BJ (cell line): ENCODE results near the gene RIMBP3C. TPM values are rescaled to one million over a fixed set of nuclear protein-coding genes. Genes with fewer than 3 reads are reported as not detected.
"Not testable (repeated sequence)": the region's sequence is repeated elsewhere in the genome, so short reads cannot be mapped to it uniquely, and the experiment has no call there.

Experiments used
- CTCF ChIA-PET: fragments of 350-600 bp; formaldehyde crosslinking; extraction: SDS; loops from one replicate; lab custom pipeline; 2021; ENCODE audit warnings: antibody characterized with exemption, inconsistent platforms; lab: Yijun Ruan, JAX
- POLR2A ChIA-PET: fragments of 300-600 bp; sonication (Branson Sonifier 250); formaldehyde crosslinking; extraction: SDS; loops from one replicate; lab custom pipeline; 2021; ENCODE audit warnings: antibody characterized with exemption; lab: Charles Lee
- DNase-seq: peaks from one replicate; pipeline ENCODE4 v3.0.0-alpha.2; 2011; ENCODE audit warnings: low read depth
- H3K27me3 ChIP-seq: 2 replicates; pipeline ENCODE4 v1.6.0; 2011; ENCODE audit warnings: low read length; ENCODE audit not compliant: control insufficient read depth, insufficient read depth
- H3K36me3 ChIP-seq: 2 replicates; pipeline ENCODE4 v1.5.1; 2011; ENCODE audit warnings: low read length; ENCODE audit not compliant: control insufficient read depth, insufficient read depth
- H3K4me3 ChIP-seq: 2 replicates; pipeline ENCODE4 v1.5.1; 2011; ENCODE audit warnings: low read depth, mild to moderate bottlenecking, control low read depth, low read length
- polyA minus RNA-seq: library from RNA; depleted of rRNA, polyadenylated mRNA; stranded (reverse); fragments of >200 nt; gene quantifications from 2 replicates; pipeline ENCODE4 v1.2.3, GENCODE V29; 2011; rRNA and poly(A)+ RNA removed
- polyA plus RNA-seq: library from polyadenylated mRNA; depleted of rRNA; stranded (reverse); fragments of >200 nt; gene quantifications from 2 replicates; pipeline ENCODE4 v1.2.3, GENCODE V29; 2011; rRNA removed
- TF ChIP-seq, protein P1 (sequence below): IDR thresholded peaks from 2 replicates; pipeline ENCODE4 v1.5.1; 2011; ENCODE audit warnings: low read depth, mild to moderate bottlenecking, control low read depth, inconsistent platforms, low read length, moderate library complexity; ENCODE audit not compliant: insufficient read depth

RIMBP3C gene, protein sequence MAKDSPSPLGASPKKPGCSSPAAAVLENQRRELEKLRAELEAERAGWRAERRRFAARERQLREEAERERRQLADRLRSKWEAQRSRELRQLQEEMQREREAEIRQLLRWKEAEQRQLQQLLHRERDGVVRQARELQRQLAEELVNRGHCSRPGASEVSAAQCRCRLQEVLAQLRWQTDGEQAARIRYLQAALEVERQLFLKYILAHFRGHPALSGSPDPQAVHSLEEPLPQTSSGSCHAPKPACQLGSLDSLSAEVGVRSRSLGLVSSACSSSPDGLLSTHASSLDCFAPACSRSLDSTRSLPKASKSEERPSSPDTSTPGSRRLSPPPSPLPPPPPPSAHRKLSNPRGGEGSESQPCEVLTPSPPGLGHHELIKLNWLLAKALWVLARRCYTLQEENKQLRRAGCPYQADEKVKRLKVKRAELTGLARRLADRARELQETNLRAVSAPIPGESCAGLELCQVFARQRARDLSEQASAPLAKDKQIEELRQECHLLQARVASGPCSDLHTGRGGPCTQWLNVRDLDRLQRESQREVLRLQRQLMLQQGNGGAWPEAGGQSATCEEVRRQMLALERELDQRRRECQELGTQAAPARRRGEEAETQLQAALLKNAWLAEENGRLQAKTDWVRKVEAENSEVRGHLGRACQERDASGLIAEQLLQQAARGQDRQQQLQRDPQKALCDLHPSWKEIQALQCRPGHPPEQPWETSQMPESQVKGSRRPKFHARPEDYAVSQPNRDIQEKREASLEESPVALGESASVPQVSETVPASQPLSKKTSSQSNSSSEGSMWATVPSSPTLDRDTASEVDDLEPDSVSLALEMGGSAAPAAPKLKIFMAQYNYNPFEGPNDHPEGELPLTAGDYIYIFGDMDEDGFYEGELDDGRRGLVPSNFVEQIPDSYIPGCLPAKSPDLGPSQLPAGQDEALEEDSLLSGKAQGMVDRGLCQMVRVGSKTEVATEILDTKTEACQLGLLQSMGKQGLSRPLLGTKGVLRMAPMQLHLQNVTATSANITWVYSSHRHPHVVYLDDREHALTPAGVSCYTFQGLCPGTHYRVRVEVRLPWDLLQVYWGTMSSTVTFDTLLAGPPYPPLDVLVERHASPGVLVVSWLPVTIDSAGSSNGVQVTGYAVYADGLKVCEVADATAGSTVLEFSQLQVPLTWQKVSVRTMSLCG (N-terminal part only)
- polyA plus RNA-seq = 0.06 and 0.11 TPM in 2 replicates
- 0.15 and 0.28 TPM in 2 replicates for polyA minus RNA-seq

DNA sequence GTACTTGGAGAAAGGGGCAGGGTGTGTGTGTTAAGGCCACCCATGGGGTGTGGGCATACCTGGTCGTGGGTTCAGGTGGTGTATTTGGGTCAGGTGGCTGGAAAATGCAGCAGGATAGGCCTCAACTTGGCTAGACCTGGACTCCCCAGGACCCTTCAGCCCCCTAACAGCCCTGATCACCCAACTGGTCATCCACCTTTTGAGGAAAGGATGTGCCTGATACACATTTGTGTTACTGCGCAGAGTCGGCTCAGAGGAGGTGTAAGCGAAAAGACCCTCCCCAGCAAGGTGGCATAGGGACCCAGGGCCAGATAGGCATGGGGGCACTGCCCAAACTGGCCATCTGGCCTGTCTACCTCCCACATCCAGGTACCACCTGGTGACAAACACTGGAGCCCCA lies at the start of gene RIMBP3C:
RIMBP3C (minus strand) TSS at position 101 of the 400 bp plus-strand sequence. CDS start 485 bp downstream, outside the sequence.
- H3K27me3 ChIP-seq, POLR2A ChIA-PET, H3K36me3 ChIP-seq, DNase-seq, CTCF ChIA-PET, H3K4me3 ChIP-seq: not testable (repeated sequence)

DNA sequence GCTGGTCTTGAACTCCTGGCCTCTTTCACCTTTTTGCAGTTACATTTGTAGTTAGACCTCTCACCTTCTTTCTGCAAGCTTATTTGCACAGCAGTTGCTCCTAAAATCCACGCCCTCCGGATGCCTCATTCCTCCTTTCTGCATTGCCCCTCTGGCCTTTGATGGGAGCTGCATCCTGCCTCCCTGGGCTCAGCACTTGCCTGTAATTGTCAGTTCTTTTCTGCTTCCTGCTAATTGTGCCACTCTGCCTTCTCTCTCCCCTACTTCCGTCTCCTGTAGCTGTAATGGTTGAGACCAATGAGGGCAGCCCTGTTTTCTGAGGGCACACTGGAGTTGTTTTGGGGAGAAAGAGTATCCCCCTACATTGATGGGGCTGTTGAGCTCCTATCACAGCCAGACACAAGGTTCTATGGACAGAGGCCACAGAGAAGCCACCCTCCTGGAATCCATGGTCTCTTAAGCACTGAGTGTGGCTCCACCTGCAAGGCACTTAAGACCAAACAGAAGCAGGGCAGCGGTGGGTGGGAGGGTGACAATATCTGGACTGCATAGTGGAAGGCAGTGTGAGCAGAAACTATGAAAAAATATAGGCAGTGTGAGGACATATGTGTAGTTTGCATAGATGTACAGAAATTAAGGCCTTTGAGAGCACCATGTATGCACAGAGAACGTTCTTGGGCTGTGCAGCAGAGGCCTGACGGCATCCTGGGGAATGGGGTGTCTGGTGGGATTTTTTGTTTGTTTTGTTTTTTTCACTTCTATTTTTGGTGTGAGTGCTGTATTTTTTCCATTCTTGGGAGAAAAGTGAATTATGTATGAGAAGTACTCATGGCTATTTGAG lies 48.0 kb upstream of the RIMBP3C start:
- H3K27me3 ChIP-seq = no peaks in the 10 kb centered on the region
- ChIA-PET POLR2A (no interaction called here), CTCF (interaction anchor here (1.2 kb wide), 1 partner anchor 25 kb away, joined by 3 read pairs; no protein-coding TSS in a partner anchor)
- no peak overlapping the region for H3K4me3 ChIP-seq
- TF ChIP-seq, protein P1, sequence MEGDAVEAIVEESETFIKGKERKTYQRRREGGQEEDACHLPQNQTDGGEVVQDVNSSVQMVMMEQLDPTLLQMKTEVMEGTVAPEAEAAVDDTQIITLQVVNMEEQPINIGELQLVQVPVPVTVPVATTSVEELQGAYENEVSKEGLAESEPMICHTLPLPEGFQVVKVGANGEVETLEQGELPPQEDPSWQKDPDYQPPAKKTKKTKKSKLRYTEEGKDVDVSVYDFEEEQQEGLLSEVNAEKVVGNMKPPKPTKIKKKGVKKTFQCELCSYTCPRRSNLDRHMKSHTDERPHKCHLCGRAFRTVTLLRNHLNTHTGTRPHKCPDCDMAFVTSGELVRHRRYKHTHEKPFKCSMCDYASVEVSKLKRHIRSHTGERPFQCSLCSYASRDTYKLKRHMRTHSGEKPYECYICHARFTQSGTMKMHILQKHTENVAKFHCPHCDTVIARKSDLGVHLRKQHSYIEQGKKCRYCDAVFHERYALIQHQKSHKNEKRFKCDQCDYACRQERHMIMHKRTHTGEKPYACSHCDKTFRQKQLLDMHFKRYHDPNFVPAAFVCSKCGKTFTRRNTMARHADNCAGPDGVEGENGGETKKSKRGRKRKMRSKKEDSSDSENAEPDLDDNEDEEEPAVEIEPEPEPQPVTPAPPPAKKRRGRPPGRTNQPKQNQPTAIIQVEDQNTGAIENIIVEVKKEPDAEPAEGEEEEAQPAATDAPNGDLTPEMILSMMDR = no peak
- DNase-seq = no peak
- peaks cover 10% of the 10 kb centered on the region for H3K36me3 ChIP-seq

DNA sequence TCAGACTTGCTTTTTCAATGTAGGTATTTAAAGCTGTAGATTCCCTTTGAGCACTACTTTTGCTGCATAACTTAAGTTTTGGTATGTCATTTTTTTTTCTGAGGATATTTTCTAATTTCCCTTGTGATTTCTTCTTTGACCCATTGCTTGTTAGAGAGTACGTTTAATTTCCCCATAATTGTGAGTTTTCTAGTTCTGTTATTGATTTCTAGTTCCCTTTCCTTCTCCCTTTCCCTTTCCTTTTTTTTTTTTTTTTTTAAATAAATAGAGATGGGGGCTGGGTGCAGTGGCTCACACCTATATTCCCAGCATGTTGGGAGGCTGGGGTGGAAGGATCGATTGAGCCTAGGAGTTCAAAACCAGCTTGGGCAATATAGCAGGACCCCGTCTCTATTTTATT lies 47.0 kb upstream of the RIMBP3C start:
- no peak for DNase-seq
- CTCF ChIA-PET = interaction anchor here (1.1 to 1.2 kb wide), 3 partner anchors 10 to 31 kb away, joined by 3 read pairs; no protein-coding TSS in a partner anchor
- POLR2A ChIA-PET = no interaction called here
- Histone ChIP-seq H3K4me3 (no peak overlapping the region), H3K27me3 (no peaks in the 10 kb centered on the region), H3K36me3 (peaks cover 18% of the 10 kb centered on the region)
- TF ChIP-seq, protein P1 = no peak

DNA sequence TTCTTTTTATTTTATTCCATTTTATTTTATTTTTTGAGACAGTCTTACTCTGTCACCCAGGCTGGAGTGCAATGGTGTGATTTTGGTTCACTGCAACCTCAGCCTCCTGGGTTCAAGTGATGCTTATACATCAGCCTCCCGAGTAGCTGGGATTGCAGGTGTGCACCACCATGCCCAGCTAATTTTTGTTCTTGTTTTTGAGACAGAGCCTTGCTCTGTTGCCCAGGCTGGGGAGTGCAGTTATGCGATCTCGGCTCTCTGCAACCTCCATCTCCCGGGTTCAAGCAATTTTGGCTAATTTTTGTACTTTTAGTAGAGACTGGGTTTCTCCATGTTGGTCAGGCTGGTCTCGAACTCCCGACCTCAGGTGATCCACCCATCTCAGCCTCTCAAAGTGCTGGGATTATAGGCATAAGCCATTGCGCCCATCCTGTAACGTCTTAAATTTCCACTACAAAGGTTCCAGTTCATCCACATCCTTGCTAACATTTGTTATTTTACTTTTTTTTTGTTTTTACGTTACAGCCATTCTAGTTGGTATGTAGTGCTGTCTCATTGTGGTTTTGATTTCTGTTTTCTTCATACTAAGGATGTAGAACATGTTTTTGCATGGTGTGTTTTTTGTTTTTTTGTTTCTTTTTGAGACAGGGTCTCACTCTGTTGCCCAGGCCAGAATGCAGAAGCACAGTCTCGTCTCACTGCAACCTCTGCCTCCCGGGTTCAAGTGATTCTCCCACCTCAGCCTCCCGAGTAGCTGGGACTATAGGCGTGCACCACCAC lies 45.3 kb upstream of the RIMBP3C start:
- POLR2A ChIA-PET, DNase-seq, H3K4me3 ChIP-seq, H3K27me3 ChIP-seq: not testable (repeated sequence)
- CTCF ChIA-PET = interaction anchor here (0.9 kb wide), 1 partner anchor 12 kb away, joined by 4 read pairs; no protein-coding TSS in a partner anchor
- H3K36me3 ChIP-seq = peaks cover 18% of the 10 kb centered on the region

DNA sequence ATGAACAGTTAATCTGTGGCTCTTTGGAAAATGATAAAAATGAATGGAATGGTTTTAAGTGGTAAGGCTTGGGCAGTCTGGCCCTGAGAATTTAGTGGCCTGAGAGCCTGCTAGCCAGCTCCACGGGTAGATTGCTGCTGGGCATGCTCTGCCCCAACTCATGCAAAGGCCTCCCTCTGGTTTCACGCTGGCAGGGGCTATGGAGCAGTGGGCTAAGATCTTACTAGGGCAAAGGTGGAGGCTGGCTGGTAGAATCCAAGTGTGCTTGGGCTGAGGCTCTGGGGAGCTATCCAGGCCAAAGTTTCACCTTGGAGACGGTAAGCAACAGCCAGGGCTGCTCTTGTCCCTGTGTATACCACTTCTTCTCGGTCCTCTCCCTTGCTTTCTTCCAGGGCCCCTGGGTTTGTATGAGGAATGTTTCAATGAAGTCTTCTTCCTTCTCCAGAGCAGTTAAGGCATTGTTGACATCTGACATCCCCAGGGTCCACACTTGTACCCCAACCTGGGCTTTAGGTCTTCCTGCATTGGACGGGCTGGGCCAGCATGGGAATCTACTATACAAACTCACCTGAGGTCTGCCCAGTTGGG lies 43.7 kb upstream of the RIMBP3C start:
- TF ChIP-seq, protein P1 = no peak
- Histone ChIP-seq H3K36me3 (peaks cover 18% of the 10 kb centered on the region), H3K27me3 (no peaks in the 10 kb centered on the region), H3K4me3 (no peak overlapping the region)
- CTCF ChIA-PET = interaction anchor here (1.4 to 1.6 kb wide), 2 partner anchors 9 to 15 kb away, joined by 4 read pairs; no protein-coding TSS in a partner anchor
- POLR2A ChIA-PET = no interaction called here
- no peak for DNase-seq
